Measurements from ENCODE around the gene PAM. TPM values are rescaled to one million over a fixed set of nuclear protein-coding genes. Genes with fewer than 3 reads are reported as not detected.

PAM gene
- total RNA-seq, 1 experiment from 2014 or later, result 257 TPM

- RAD21 ChIA-PET (ENCODE audit: low non-redundant PET in 1 of 2, low total read pairs in 2 of 2, uncharacterized antibody in 2 of 2, unreplicated experiment in 2 of 2), result no interaction called here
- intact Hi-C loops (cut with micrococcal nuclease), result no loop called here
- no peak overlapping the region for H3K4me3 ChIP-seq (replicated peaks in 1 of 2; ENCODE audit: low read depth in 1 of 2, low read length in 2 of 2)
- H3K79me2 ChIP-seq (ENCODE audit: insufficient read depth, low read length), result peaks cover 38% of the 10 kb centered on the region
- ATAC-seq (no peak), DNase-seq (ENCODE audit: low read depth, low spot score) (no peak)
- no TSS peak for BruUV-seq (replicated peaks)
- H3K9me2 ChIP-seq (ENCODE audit: insufficient read depth), result no peaks in the 10 kb centered on the region
- H3K9ac ChIP-seq (ENCODE audit: low read length), result no peak overlapping the region
- peaks cover 16 to 31% of the 10 kb centered on the region in 2 experiments for H3K4me1 ChIP-seq (ENCODE audit: control insufficient read depth in 1 of 2, insufficient read depth in 2 of 2, low read length in 2 of 2)
- no peaks in the 10 kb centered on the region; the same call in 1 of the 2 replicates for H4K20me1 ChIP-seq (ENCODE audit: insufficient read depth)
- no peak overlapping the region for H3K4me2 ChIP-seq (ENCODE audit: low read length)
- TF ChIP-seq EGR1 (IDR thresholded peaks at IDR 0.05; ENCODE audit: low read depth), result no peak
- TF ChIP-seq EZH2 (IDR thresholded peaks at IDR 0.05), result no peak
- TF ChIP-seq SRF (IDR thresholded peaks at IDR 0.05; ENCODE audit: low read depth), result no peak
- no peak for TF ChIP-seq RAD21 (IDR thresholded peaks at IDR 0.05; ENCODE audit: low read depth)
- TF ChIP-seq REST (IDR thresholded peaks at IDR 0.05; ENCODE audit: low read depth), result no peak
- no peak for TF ChIP-seq POLR2A (IDR thresholded peaks at IDR 0.05; ENCODE audit: borderline replicate concordance, extremely low read depth, insufficient read depth, insufficient read length)
- no peak for TF ChIP-seq ZNF274 (IDR thresholded peaks at IDR 0.05; ENCODE audit: low read depth, low read length)
- no peak for TF ChIP-seq TCF7L2 (IDR thresholded peaks at IDR 0.05; ENCODE audit: borderline replicate concordance, extremely low read depth, insufficient read depth, insufficient read length)
- no peak for TF ChIP-seq SIN3A (IDR thresholded peaks at IDR 0.05; ENCODE audit: low read depth)
- TF ChIP-seq POLR2AphosphoS5 (IDR thresholded peaks at IDR 0.05; ENCODE audit: low read depth, low read length), result no peak
- no peak for TF ChIP-seq EZH2phosphoT487 (IDR thresholded peaks at IDR 0.05; ENCODE audit: borderline replicate concordance)
- TF ChIP-seq ZBTB33 (IDR thresholded peaks at IDR 0.05; ENCODE audit: extremely low read depth, insufficient replicate concordance, low read length), result no peak
- no peak for TF ChIP-seq ELF1 (IDR thresholded peaks at IDR 0.05; ENCODE audit: borderline replicate concordance, low read depth)
- TF ChIP-seq ZFX (IDR thresholded peaks at IDR 0.05), result no peak
- TF ChIP-seq MAX (IDR thresholded peaks at IDR 0.05), result no peak
- no peak for TF ChIP-seq FOSL1 (IDR thresholded peaks at IDR 0.05; ENCODE audit: low read depth)
- TF ChIP-seq CBX3 (IDR thresholded peaks at IDR 0.05; ENCODE audit: low read depth), result no peak
- no peaks in the 10 kb centered on the region for H3K9me3 ChIP-seq (ENCODE audit: control insufficient read depth in 1 of 2, insufficient read depth in 1 of 2, low read depth in 1 of 2, low read length in 2 of 2)
- H3K36me3 ChIP-seq (ENCODE audit: control insufficient read depth in 1 of 2, insufficient read depth in 2 of 2, low read length in 2 of 2), result no peaks in the 10 kb centered on the region
- H2AFZ ChIP-seq (ENCODE audit: low read depth, low read length, poor library complexity, severe bottlenecking), result no peak overlapping the region
- POLR2A ChIA-PET, result no interaction called here
- H3K27ac ChIP-seq (ENCODE audit: low read depth, low read length), result no peak overlapping the region
- H3K27me3 ChIP-seq (ENCODE audit: insufficient read depth, low read length), result no peaks in the 10 kb centered on the region
- CTCF ChIA-PET, result no interaction called here
Observed at GRCh38 chr5:102815084-102815483, 60.0 kb downstream of the PAM start.
